CD4-positive, alpha-beta T cell treated with Interferon gamma for 1 hour (primary cell): ENCODE data around the gene SH3RF2.
"Not testable (repeated sequence)": the region's sequence is repeated elsewhere in the genome, so short reads cannot be mapped to it uniquely, and the experiment has no call there.

ENCODE experiments used
- DNase-seq: peaks from one replicate; pipeline ENCODE4 v3.0.0-alpha.2; 2020

SH3RF2 gene

GRCh38 chr5:145981589-145982571 lies 45.5 kb downstream of the SH3RF2 start:
- no peak for DNase-seq

GRCh38 chr5:145982572-145983318 lies 46.4 kb downstream of the SH3RF2 start:
- DNase-seq: no peak

- no peak for DNase-seq
These were observed 47.1 kb downstream of the SH3RF2 start for GRCh38 chr5:145983446-145983845.

- peak; percentile 17 for DNase-seq
These were observed 47.7 kb downstream of the SH3RF2 start for GRCh38 chr5:145984072-145984471.

GRCh38 chr5:145987856-145988255 lies 51.5 kb downstream of the SH3RF2 start:
- DNase-seq: no peak

GRCh38 chr5:145988993-145989392 lies 52.6 kb downstream of the SH3RF2 start:
- DNase-seq: no peak

- no peak for DNase-seq
These were observed 53.0 kb downstream of the SH3RF2 start for GRCh38 chr5:145989428-145989827.

- DNase-seq: no peak
These were observed 53.8 kb downstream of the SH3RF2 start for GRCh38 chr5:145990170-145990569.

- DNase-seq: no peak
These were observed 54.7 kb downstream of the SH3RF2 start for GRCh38 chr5:145991044-145991575.

- not testable (repeated sequence) for DNase-seq
These were observed 57.2 kb downstream of the SH3RF2 start for GRCh38 chr5:145993538-145993937.

- no peak for DNase-seq
These were observed 59.8 kb downstream of the SH3RF2 start for GRCh38 chr5:145996135-145996534.

- no peak for DNase-seq
These were observed 62.8 kb downstream of the SH3RF2 start for GRCh38 chr5:145999208-145999607.

- no peak for DNase-seq
These were observed 63.7 kb downstream of the SH3RF2 start for GRCh38 chr5:146000072-146000471.

GRCh38 chr5:146001544-146002190 lies 65.3 kb downstream of the SH3RF2 start:
- DNase-seq: no peak

- DNase-seq: no peak
These were observed 66.1 kb downstream of the SH3RF2 start for GRCh38 chr5:146002491-146002890.

GRCh38 chr5:146003852-146004251 lies 67.5 kb downstream of the SH3RF2 start:
- no peak for DNase-seq

GRCh38 chr5:146005264-146005663 lies 68.9 kb downstream of the SH3RF2 start:
- no peak for DNase-seq

GRCh38 chr5:146005723-146006122 lies 69.3 kb downstream of the SH3RF2 start:
- DNase-seq: no peak

- no peak for DNase-seq
These were observed 70.3 kb downstream of the SH3RF2 start for GRCh38 chr5:146006470-146007190.

GRCh38 chr5:146007270-146007669 lies 70.9 kb downstream of the SH3RF2 start:
- DNase-seq: no peak

GRCh38 chr5:146007989-146008388 lies 71.6 kb downstream of the SH3RF2 start:
- DNase-seq: no peak

- DNase-seq: no peak
These were observed 72.6 kb downstream of the SH3RF2 start for GRCh38 chr5:146009020-146009419.
